ENCODE data around the gene NF2. TPM values are rescaled to one million over a fixed set of nuclear protein-coding genes. Genes with fewer than 3 reads are reported as not detected.

NF2 gene
- total RNA-seq, 2 experiments from 2014 or later: 34.4 to 35.3 TPM

GRCh38 chr22:29747832-29748231 is 144.4 kb downstream of the NF2 start:
- H3K27ac Mint-ChIP-seq: no peak overlapping the region

More at GRCh38 chr22:29747832-29748231, 144.4 kb downstream of the NF2 start:
- Mint-ChIP-seq H3K36me3 (ENCODE audit: low read depth) (peaks cover 7% of the 10 kb centered on the region), H3K4me3 (no peak overlapping the region), H3K4me1 (ENCODE audit: low read depth) (peaks cover 10% of the 10 kb centered on the region), H3K9me3 (no peaks in the 10 kb centered on the region), H3K27me3 (no peaks in the 10 kb centered on the region)
- ChIA-PET CTCF (no interaction called here), POLR2A (no interaction called here)
- intact Hi-C loops (cut with micrococcal nuclease): no loop called here
- ATAC-seq (no peak), DNase-seq (no peak)
- no peak for TF ChIP-seq CTCF (IDR thresholded peaks at IDR 0.05)

Other genes starting within 250 kb of the NF2 start
- 10 to 100 TPM; 57.5 to 59.0 TPM for gene AP1B1, start 215.1 kb upstream of the NF2 start, total RNA-seq
- gene RFPL1, start 165.1 kb upstream of the NF2 start, total RNA-seq: not detected
- gene NEFH, start 123.4 kb upstream of the NF2 start, total RNA-seq: 1 to 10 TPM; 7.5 to 8.6 TPM
- gene THOC5, start 49.9 kb upstream of the NF2 start, total RNA-seq: 10 to 100 TPM; 48.7 to 57.3 TPM
- 10 to 100 TPM; 58.3 to 61.9 TPM for gene NIPSNAP1, start 22.5 kb upstream of the NF2 start, total RNA-seq
- under 1 TPM in 1 of 2 experiments, not detected in 1; 0.09 TPM for gene CABP7, start 116.4 kb downstream of the NF2 start, total RNA-seq
- 10 to 100 TPM; 18.5 to 18.7 TPM for gene ZMAT5, start 163.4 kb downstream of the NF2 start, total RNA-seq
- gene UQCR10, start 163.7 kb downstream of the NF2 start, total RNA-seq: 100 to 1,000 TPM in 1 of 2 experiments, 10 to 100 TPM in 1; 92.4 to 105 TPM
- gene ASCC2, start 234.6 kb downstream of the NF2 start, total RNA-seq: 10 to 100 TPM; 55.3 to 58.5 TPM

All from activated CD8-positive, alpha-beta T cell treated with anti-CD3 and anti-CD28 coated beads for 36 hours (primary cell).